NB4 (cell line): ENCODE results near the gene SLC35G6.

Experiments
- DNase-seq: peaks from one replicate; pipeline ENCODE4 v3.0.0; 2010; ENCODE audit warnings: low read depth
- H3K4me3 ChIP-seq: one replicate; pipeline ENCODE4 v1.5.1; 2011; ENCODE audit warnings: mild to moderate bottlenecking, low read depth, low read length, moderate library complexity
- MAX ChIP-seq: IDR thresholded peaks from 2 replicates; pipeline ENCODE4 v1.6.1; 2011; ENCODE audit warnings: low read depth, low read length
- MYC ChIP-seq: IDR thresholded peaks from 2 replicates; pipeline ENCODE4 v1.6.1; 2011; ENCODE audit warnings: low read depth, low read length
- POLR2A ChIP-seq: IDR thresholded peaks from 2 replicates; pipeline ENCODE4 v1.6.1; 2011; ENCODE audit warnings: mild to moderate bottlenecking; ENCODE audit not compliant: insufficient read length; ENCODE audit errors: extremely low read depth
- TF ChIP-seq, protein P1 (sequence below): IDR thresholded peaks from one replicate; pipeline ENCODE4 v1.5.1; 2012; ENCODE audit warnings: low read depth, low read length

SLC35G6 gene

DNA sequence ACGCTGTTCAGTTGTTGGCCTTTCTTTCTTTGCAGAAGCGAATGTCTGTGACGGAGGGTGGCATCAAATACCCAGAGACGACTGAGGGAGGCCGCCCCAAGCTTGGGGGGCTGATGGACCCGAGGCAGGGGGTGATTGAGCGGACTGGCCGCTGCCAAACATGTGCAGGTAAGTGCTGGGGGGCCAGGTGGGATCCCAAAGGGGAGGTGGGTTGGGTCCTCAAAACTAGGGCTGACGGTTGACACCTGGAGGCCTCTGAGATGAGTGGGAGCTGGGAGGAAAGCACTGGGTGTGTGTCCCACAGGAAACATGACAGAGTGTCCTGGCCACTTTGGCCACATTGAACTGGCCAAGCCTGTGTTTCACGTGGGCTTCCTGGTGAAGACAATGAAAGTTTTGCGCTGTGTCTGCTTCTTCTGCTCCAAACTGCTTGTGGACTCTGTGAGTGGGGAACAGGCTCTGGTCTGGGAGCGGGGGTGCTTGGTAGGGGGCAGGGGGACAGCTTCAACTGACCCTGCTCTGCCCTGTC lies 14.7 kb downstream of the SLC35G6 start:
- TF ChIP-seq MYC, result no peak
- TF ChIP-seq, protein P1, sequence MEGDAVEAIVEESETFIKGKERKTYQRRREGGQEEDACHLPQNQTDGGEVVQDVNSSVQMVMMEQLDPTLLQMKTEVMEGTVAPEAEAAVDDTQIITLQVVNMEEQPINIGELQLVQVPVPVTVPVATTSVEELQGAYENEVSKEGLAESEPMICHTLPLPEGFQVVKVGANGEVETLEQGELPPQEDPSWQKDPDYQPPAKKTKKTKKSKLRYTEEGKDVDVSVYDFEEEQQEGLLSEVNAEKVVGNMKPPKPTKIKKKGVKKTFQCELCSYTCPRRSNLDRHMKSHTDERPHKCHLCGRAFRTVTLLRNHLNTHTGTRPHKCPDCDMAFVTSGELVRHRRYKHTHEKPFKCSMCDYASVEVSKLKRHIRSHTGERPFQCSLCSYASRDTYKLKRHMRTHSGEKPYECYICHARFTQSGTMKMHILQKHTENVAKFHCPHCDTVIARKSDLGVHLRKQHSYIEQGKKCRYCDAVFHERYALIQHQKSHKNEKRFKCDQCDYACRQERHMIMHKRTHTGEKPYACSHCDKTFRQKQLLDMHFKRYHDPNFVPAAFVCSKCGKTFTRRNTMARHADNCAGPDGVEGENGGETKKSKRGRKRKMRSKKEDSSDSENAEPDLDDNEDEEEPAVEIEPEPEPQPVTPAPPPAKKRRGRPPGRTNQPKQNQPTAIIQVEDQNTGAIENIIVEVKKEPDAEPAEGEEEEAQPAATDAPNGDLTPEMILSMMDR, result no peak
- TF ChIP-seq MAX, result no peak
- no peak for TF ChIP-seq POLR2A

DNA sequence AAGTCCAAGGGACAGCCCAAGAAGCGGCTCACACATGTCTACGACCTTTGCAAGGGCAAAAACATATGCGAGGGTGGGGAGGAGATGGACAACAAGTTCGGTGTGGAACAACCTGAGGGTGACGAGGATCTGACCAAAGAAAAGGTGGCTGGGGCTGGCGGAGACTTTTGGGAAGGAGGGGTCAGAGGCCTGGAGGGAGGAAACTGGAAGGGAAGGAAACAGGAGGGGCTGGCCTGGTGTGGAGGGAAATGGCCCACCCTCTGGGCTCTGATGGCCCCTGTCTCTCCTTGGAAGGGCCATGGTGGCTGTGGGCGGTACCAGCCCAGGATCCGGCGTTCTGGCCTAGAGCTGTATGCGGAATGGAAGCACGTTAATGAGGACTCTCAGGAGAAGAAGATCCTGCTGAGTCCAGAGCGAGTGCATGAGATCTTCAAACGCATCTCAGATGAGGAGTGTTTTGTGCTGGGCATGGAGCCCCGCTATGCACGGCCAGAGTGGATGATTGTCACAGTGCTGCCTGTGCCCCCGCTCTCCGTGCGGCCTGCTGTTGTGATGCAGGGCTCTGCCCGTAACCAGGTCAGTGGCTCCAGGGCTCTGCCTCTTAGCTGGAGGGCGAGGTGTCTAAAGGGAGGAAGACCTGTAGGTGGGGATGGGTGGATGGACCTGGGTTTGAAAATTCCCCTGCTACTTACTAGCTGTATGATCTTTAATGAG lies 15.4 kb downstream of the SLC35G6 start:
- H3K4me3 ChIP-seq, result no peak overlapping the region
- no peak for DNase-seq
- TF ChIP-seq MYC (no peak), POLR2A (no peak)
- TF ChIP-seq, protein P1, result no peak

More for the DNA sequence above, 14.7 kb downstream of the SLC35G6 start:
- H3K4me3 ChIP-seq, result no peak overlapping the region
- DNase-seq, result no peak

DNA sequence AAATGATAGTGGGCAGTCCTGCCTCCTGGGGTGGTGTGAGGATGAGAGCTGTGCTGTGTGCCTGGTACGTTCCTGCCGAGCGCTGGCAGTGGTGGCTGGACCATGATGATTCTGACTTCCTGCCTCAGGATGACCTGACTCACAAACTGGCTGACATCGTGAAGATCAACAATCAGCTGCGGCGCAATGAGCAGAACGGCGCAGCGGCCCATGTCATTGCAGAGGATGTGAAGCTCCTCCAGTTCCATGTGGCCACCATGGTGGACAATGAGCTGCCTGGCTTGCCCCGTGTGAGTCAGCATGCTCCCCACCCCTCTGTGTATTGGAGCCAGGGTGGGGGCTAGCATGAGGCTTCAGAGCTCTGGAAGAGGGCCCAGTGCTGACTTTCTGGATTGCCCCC lies 16.0 kb downstream of the SLC35G6 start:
- no peak for TF ChIP-seq MYC
- TF ChIP-seq, protein P1, result no peak
- no peak for TF ChIP-seq MAX
- TF ChIP-seq POLR2A, result no peak
- H3K4me3 ChIP-seq, result no peak overlapping the region
- no peak for DNase-seq

DNA sequence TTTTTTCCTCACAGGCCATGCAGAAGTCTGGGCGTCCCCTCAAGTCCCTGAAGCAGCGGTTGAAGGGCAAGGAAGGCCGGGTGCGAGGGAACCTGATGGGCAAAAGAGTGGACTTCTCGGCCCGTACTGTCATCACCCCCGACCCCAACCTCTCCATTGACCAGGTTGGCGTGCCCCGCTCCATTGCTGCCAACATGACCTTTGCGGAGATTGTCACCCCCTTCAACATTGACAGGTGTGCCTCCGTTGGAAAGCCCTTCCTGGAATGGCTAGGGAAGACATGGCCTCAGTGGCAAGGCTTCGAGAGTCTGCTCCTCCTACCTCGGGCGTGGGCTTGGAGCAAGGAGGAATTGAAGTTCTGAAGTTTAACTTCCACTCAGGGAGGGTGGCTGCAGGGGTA lies 16.4 kb downstream of the SLC35G6 start:
- TF ChIP-seq MYC (no peak), POLR2A (no peak), MAX (no peak)
- TF ChIP-seq, protein P1, result no peak
- no peak overlapping the region for H3K4me3 ChIP-seq
- no peak for DNase-seq

DNA sequence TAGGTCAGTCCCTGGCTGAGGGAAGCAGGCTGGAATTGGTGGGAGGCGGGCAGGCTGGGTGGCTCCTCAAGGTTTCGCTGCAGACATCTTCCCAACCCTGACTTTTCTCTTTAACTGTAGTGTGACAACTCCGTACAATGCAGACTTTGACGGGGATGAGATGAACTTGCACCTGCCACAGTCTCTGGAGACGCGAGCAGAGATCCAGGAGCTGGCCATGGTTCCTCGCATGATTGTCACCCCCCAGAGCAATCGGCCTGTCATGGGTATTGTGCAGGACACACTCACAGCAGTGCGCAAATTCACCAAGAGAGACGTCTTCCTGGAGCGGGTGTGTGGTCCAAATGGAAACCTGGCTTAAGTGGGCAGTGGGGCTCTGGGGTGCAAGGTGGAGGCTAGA lies 17.9 kb downstream of the SLC35G6 start:
- TF ChIP-seq MYC (no peak), POLR2A (no peak), MAX (no peak)
- TF ChIP-seq, protein P1, result no peak
- no peak overlapping the region for H3K4me3 ChIP-seq
- no peak for DNase-seq
